Mononuclear cell (primary cell): ENCODE measurements around the gene ABCD3. TPM values are rescaled to one million over a fixed set of nuclear protein-coding genes. Genes with fewer than 3 reads are reported as not detected.
"Not testable (repeated sequence)": the region's sequence is repeated elsewhere in the genome, so short reads cannot be mapped to it uniquely, and the experiment has no call there.

Source experiments
- H3K27me3 ChIP-seq: 2 replicates; pipeline ENCODE4 v1.6.0; 2011; ENCODE audit warnings: low read length, control low read depth; ENCODE audit not compliant: insufficient read depth
- H3K4me1 ChIP-seq: 2 replicates; pipeline ENCODE4 v1.5.1; 2011; ENCODE audit warnings: mild to moderate bottlenecking, low read length, control low read depth; ENCODE audit not compliant: insufficient read depth
- H3K4me3 ChIP-seq: 2 replicates; pipeline ENCODE4 v1.5.1; 2011; ENCODE audit warnings: mild to moderate bottlenecking, low read length, moderate library complexity
- H3K9me3 ChIP-seq: 2 replicates; pipeline ENCODE4 v1.5.1; 2011; ENCODE audit warnings: low read depth, mild to moderate bottlenecking, control low read depth, low read length
- total RNA-seq: library from RNA; depleted of rRNA; stranded (reverse); fragments of >200 nt; gene quantifications from one replicate; pipeline ENCODE4 v1.2.3, GENCODE V29; 2012

Gene ABCD3
- total RNA-seq, 1 donor, result 10.6 TPM

GRCh38 chr1:94396356-94397010 is 21.7 kb upstream of the ABCD3 start:
- H3K9me3 ChIP-seq, result no peaks in the 10 kb centered on the region

GRCh38 chr1:94398356-94398755 is 19.8 kb upstream of the ABCD3 start:
- H3K4me1 ChIP-seq, result no peaks in the 10 kb centered on the region
- no peaks in the 10 kb centered on the region for H3K27me3 ChIP-seq
- H3K4me3 ChIP-seq, result no peak overlapping the region
- no peaks in the 10 kb centered on the region for H3K9me3 ChIP-seq

More at GRCh38 chr1:94396356-94397010, 21.7 kb upstream of the ABCD3 start:
- Histone ChIP-seq H3K4me1 (no peaks in the 10 kb centered on the region), H3K4me3 (no peak overlapping the region), H3K27me3 (no peaks in the 10 kb centered on the region)

GRCh38 chr1:94399453-94399852 is 18.7 kb upstream of the ABCD3 start:
- no peaks in the 10 kb centered on the region for H3K27me3 ChIP-seq
- H3K4me3 ChIP-seq, result no peak overlapping the region
- no peaks in the 10 kb centered on the region for H3K9me3 ChIP-seq
- no peaks in the 10 kb centered on the region for H3K4me1 ChIP-seq

GRCh38 chr1:94401206-94401605 is 17.0 kb upstream of the ABCD3 start:
- Histone ChIP-seq H3K4me3 (no peak overlapping the region), H3K4me1 (no peaks in the 10 kb centered on the region), H3K9me3 (no peaks in the 10 kb centered on the region), H3K27me3 (no peaks in the 10 kb centered on the region)

GRCh38 chr1:94406446-94406845 is 11.7 kb upstream of the ABCD3 start:
- no peak overlapping the region for H3K4me3 ChIP-seq
- H3K4me1 ChIP-seq, result no peaks in the 10 kb centered on the region
- no peaks in the 10 kb centered on the region for H3K27me3 ChIP-seq
- no peaks in the 10 kb centered on the region for H3K9me3 ChIP-seq

- Histone ChIP-seq H3K27me3 (peaks cover 1% of the 10 kb centered on the region), H3K4me1 (no peaks in the 10 kb centered on the region), H3K9me3 (no peaks in the 10 kb centered on the region), H3K4me3 (no peak overlapping the region)
These were observed 9.9 kb upstream of the ABCD3 start for GRCh38 chr1:94408104-94408830.

- peaks cover 9% of the 10 kb centered on the region for H3K27me3 ChIP-seq
- no peaks in the 10 kb centered on the region for H3K4me1 ChIP-seq
- no peak overlapping the region for H3K4me3 ChIP-seq
- H3K9me3 ChIP-seq, result no peaks in the 10 kb centered on the region
These were observed 7.0 kb upstream of the ABCD3 start for GRCh38 chr1:94411237-94411636.

- Histone ChIP-seq H3K4me1 (peaks cover 4% of the 10 kb centered on the region), H3K4me3 (no peak overlapping the region), H3K27me3 (peaks cover 9% of the 10 kb centered on the region), H3K9me3 (no peaks in the 10 kb centered on the region)
These were observed 4.9 kb upstream of the ABCD3 start for GRCh38 chr1:94413311-94413710.

GRCh38 chr1:94416901-94417727 is 1.1 kb upstream of the ABCD3 start:
- Histone ChIP-seq H3K27me3 (peaks cover 9% of the 10 kb centered on the region), H3K4me1 (peaks cover 18% of the 10 kb centered on the region), H3K4me3 (peak overlapping the region; percentile 70), H3K9me3 (no peaks in the 10 kb centered on the region)

GRCh38 chr1:94417728-94417977 is 536 bp upstream of the ABCD3 start:
- H3K27me3 ChIP-seq, result peaks cover 9% of the 10 kb centered on the region
- no peaks in the 10 kb centered on the region for H3K9me3 ChIP-seq
- peak overlapping the region; percentile 70 for H3K4me3 ChIP-seq
- H3K4me1 ChIP-seq, result peaks cover 18% of the 10 kb centered on the region

GRCh38 chr1:94418664-94419655 is 771 bp downstream of the ABCD3 start:
- Histone ChIP-seq H3K9me3 (no peaks in the 10 kb centered on the region), H3K4me1 (peaks cover 18% of the 10 kb centered on the region), H3K4me3 (peak overlapping the region; percentile 70), H3K27me3 (peaks cover under 1% of the 10 kb centered on the region)

GRCh38 chr1:94422115-94422820 is 4.1 kb downstream of the ABCD3 start:
- Histone ChIP-seq H3K9me3 (no peaks in the 10 kb centered on the region), H3K4me1 (peaks cover 17% of the 10 kb centered on the region), H3K27me3 (no peaks in the 10 kb centered on the region), H3K4me3 (no peak overlapping the region)

GRCh38 chr1:94425821-94426484 is 7.8 kb downstream of the ABCD3 start:
- H3K4me3 ChIP-seq, result no peak overlapping the region
- H3K27me3 ChIP-seq, result no peaks in the 10 kb centered on the region
- H3K4me1 ChIP-seq, result no peaks in the 10 kb centered on the region
- no peaks in the 10 kb centered on the region for H3K9me3 ChIP-seq

- H3K4me3 ChIP-seq, H3K4me1 ChIP-seq, H3K9me3 ChIP-seq, H3K27me3 ChIP-seq: not testable (repeated sequence)
These were observed 8.3 kb downstream of the ABCD3 start for GRCh38 chr1:94426485-94426870.
